ENCODE data around the gene DNAH6.

The DNAH6 gene

GRCh38 chr2:84788498-84788897 lies 272.2 kb downstream of the DNAH6 start:
- H3K27me3 ChIP-seq (ENCODE audit: insufficient read depth, low read length), result no peaks in the 10 kb centered on the region
- no peaks in the 10 kb centered on the region for H3K9me3 ChIP-seq (ENCODE audit: low read length)
- H3K4me3 ChIP-seq (ENCODE audit: low read length), result no peak overlapping the region
- no peaks in the 10 kb centered on the region for H3K36me3 ChIP-seq (ENCODE audit: insufficient read depth, low read length)
- H3K4me1 ChIP-seq (ENCODE audit: insufficient read depth, low read length), result no peaks in the 10 kb centered on the region
- H2AFZ ChIP-seq (ENCODE audit: low read depth, low read length), result no peak overlapping the region

- H3K36me3 ChIP-seq (ENCODE audit: insufficient read depth, low read length), result no peaks in the 10 kb centered on the region
- H3K4me3 ChIP-seq (ENCODE audit: low read length), result no peak overlapping the region
- no peak overlapping the region for H2AFZ ChIP-seq (ENCODE audit: low read depth, low read length)
- peaks cover 2% of the 10 kb centered on the region for H3K9me3 ChIP-seq (ENCODE audit: low read length)
- no peaks in the 10 kb centered on the region for H3K4me1 ChIP-seq (ENCODE audit: insufficient read depth, low read length)
- H3K27me3 ChIP-seq (ENCODE audit: insufficient read depth, low read length), result no peaks in the 10 kb centered on the region
These were observed 276.7 kb downstream of the DNAH6 start for GRCh38 chr2:84792856-84793522.

GRCh38 chr2:84793641-84794040 lies 277.3 kb downstream of the DNAH6 start:
- H3K4me1 ChIP-seq (ENCODE audit: insufficient read depth, low read length), result no peaks in the 10 kb centered on the region
- no peak overlapping the region for H3K4me3 ChIP-seq (ENCODE audit: low read length)
- no peak overlapping the region for H2AFZ ChIP-seq (ENCODE audit: low read depth, low read length)
- H3K9me3 ChIP-seq (ENCODE audit: low read length), result peaks cover 2% of the 10 kb centered on the region
- no peaks in the 10 kb centered on the region for H3K27me3 ChIP-seq (ENCODE audit: insufficient read depth, low read length)
- no peaks in the 10 kb centered on the region for H3K36me3 ChIP-seq (ENCODE audit: insufficient read depth, low read length)

DNA sequence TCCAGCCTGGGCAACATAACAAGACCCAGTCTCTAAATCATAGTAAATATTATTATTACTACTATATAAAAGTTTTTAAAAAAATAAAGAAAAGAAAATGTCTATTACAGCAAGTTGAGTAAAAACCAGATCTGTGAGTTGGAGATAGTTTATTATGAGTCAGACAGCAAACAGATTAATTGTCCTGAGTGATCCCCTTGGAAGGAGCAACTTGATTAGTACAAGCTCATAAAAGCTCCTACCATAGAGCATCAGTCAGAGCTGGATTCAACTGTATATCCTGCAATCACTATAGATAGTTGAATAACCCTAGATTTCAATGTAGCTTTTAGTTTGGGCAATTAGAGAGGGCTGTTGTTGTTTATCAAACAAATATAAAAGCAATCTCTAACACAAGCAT lies 280.5 kb downstream of the DNAH6 start:
- no peaks in the 10 kb centered on the region for H3K27me3 ChIP-seq (ENCODE audit: insufficient read depth, low read length)
- no peak overlapping the region for H3K4me3 ChIP-seq (ENCODE audit: low read length)
- H3K36me3 ChIP-seq (ENCODE audit: insufficient read depth, low read length), result no peaks in the 10 kb centered on the region
- peaks cover 2% of the 10 kb centered on the region for H3K9me3 ChIP-seq (ENCODE audit: low read length)
- H2AFZ ChIP-seq (ENCODE audit: low read depth, low read length), result no peak overlapping the region
- H3K4me1 ChIP-seq (ENCODE audit: insufficient read depth, low read length), result peaks cover 10% of the 10 kb centered on the region

- H3K36me3 ChIP-seq (ENCODE audit: insufficient read depth, low read length), result no peaks in the 10 kb centered on the region
- H3K27me3 ChIP-seq (ENCODE audit: insufficient read depth, low read length), result no peaks in the 10 kb centered on the region
- H3K9me3 ChIP-seq (ENCODE audit: low read length), result peaks cover 2% of the 10 kb centered on the region
- no peak overlapping the region for H2AFZ ChIP-seq (ENCODE audit: low read depth, low read length)
- peaks cover 10% of the 10 kb centered on the region for H3K4me1 ChIP-seq (ENCODE audit: insufficient read depth, low read length)
- no peak overlapping the region for H3K4me3 ChIP-seq (ENCODE audit: low read length)
These were observed 281.0 kb downstream of the DNAH6 start for GRCh38 chr2:84797271-84797670.

GRCh38 chr2:84799772-84800171 lies 283.5 kb downstream of the DNAH6 start:
- Histone ChIP-seq H3K4me1 (ENCODE audit: insufficient read depth, low read length) (peaks cover 10% of the 10 kb centered on the region), H3K36me3 (ENCODE audit: insufficient read depth, low read length) (no peaks in the 10 kb centered on the region), H3K9me3 (ENCODE audit: low read length) (no peaks in the 10 kb centered on the region), H2AFZ (ENCODE audit: low read depth, low read length) (no peak overlapping the region), H3K4me3 (ENCODE audit: low read length) (no peak overlapping the region), H3K27me3 (ENCODE audit: insufficient read depth, low read length) (no peaks in the 10 kb centered on the region)

DNA sequence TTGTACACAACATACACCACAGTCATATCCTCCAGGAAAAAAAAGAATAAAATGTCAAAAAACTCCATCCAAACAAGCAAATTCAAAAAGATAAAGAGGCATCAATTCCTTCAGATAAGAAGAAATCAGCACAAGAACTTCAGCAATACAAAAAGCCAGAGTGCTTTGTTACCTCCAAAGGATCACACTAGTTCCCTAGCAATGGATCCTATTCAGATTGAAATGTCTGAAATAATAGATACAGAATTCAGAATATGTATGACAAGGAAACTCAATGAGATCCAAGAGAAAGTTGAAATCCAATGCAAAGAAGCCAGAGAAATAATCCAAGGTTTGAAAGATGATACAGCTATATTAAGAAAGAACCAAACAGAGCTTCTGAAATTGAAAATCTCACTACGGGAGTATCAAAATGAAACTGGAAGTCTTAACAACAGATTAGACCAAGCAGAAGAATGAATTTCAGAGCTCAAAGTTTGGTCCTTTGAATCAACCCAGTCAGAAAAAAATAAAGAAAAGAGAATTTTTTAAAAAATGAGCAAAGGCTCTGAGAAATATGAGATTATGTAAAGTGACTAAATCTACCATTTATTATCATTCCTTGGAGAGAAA lies 284.0 kb downstream of the DNAH6 start:
- H3K4me3 ChIP-seq (ENCODE audit: low read length), result no peak overlapping the region
- H3K9me3 ChIP-seq (ENCODE audit: low read length), result no peaks in the 10 kb centered on the region
- H3K4me1 ChIP-seq (ENCODE audit: insufficient read depth, low read length), result peaks cover 10% of the 10 kb centered on the region
- no peaks in the 10 kb centered on the region for H3K36me3 ChIP-seq (ENCODE audit: insufficient read depth, low read length)
- H2AFZ ChIP-seq (ENCODE audit: low read depth, low read length), result no peak overlapping the region
- no peaks in the 10 kb centered on the region for H3K27me3 ChIP-seq (ENCODE audit: insufficient read depth, low read length)

GRCh38 chr2:84801811-84802210 lies 285.5 kb downstream of the DNAH6 start:
- no peak overlapping the region for H3K4me3 ChIP-seq (ENCODE audit: low read length)
- no peak overlapping the region for H2AFZ ChIP-seq (ENCODE audit: low read depth, low read length)
- H3K4me1 ChIP-seq (ENCODE audit: insufficient read depth, low read length), result peaks cover 10% of the 10 kb centered on the region
- H3K36me3 ChIP-seq (ENCODE audit: insufficient read depth, low read length), result no peaks in the 10 kb centered on the region
- H3K9me3 ChIP-seq (ENCODE audit: low read length), result no peaks in the 10 kb centered on the region
- no peaks in the 10 kb centered on the region for H3K27me3 ChIP-seq (ENCODE audit: insufficient read depth, low read length)

DNA sequence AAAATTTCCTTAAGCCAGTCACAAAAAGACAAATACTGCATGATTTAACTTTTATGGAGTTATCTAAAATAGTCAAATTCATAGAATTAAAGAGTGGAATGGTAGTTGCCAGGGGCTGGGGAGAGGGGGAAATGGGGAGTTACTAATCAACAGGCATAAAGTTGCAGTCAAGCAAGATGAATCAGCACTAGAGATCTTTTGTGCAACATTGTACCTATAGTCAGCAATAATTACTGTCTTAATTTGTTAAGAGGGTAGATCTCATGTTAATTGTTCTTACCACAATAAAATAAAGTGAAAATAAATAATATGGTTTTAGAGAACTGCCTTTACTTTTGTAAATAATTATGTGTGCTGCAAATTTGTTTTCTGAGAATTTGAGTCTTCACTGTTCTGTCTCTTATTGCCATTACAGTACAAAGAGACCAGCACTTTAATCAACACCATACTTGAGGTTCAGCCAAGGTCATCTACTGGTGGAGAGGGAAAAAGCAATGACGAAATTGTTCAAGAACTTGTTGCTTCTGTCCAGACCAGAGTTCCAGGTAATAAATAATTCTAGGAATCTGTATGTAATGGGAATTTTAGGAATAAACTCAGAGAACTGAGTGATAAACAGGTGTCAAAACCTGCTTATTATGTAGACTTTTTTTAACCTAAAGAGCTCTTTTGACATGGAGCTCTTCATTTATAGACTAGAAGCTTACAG lies 289.1 kb downstream of the DNAH6 start:
- Histone ChIP-seq H3K4me3 (ENCODE audit: low read length) (no peak overlapping the region), H3K9me3 (ENCODE audit: low read length) (no peaks in the 10 kb centered on the region), H3K36me3 (ENCODE audit: insufficient read depth, low read length) (no peaks in the 10 kb centered on the region), H3K4me1 (ENCODE audit: insufficient read depth, low read length) (no peaks in the 10 kb centered on the region), H2AFZ (ENCODE audit: low read depth, low read length) (no peak overlapping the region), H3K27me3 (ENCODE audit: insufficient read depth, low read length) (no peaks in the 10 kb centered on the region)

DNA sequence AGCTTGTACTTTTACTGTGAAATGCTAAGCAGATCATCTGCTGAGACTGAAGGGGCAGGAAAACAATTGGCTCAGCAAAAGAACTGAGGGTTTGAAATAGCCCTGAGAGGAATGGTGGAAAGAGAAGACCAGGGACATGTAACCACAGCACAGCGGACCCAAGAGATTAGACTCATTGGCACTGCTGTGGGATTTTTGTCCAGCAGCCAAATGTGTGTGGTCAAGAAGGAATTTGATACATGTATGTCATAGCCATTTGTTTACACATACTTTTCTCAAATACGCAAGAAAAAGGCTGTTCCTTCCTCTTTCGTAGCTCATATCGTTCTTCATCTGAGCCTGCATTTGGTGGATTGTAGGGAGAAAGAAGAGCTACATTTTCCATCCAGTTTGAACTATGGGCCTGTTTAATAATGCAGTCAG lies 290.8 kb downstream of the DNAH6 start:
- no peaks in the 10 kb centered on the region for H3K27me3 ChIP-seq (ENCODE audit: insufficient read depth, low read length)
- no peaks in the 10 kb centered on the region for H3K4me1 ChIP-seq (ENCODE audit: insufficient read depth, low read length)
- H3K9me3 ChIP-seq (ENCODE audit: low read length), result no peaks in the 10 kb centered on the region
- no peak overlapping the region for H2AFZ ChIP-seq (ENCODE audit: low read depth, low read length)
- no peaks in the 10 kb centered on the region for H3K36me3 ChIP-seq (ENCODE audit: insufficient read depth, low read length)
- H3K4me3 ChIP-seq (ENCODE audit: low read length), result no peak overlapping the region

DNA sequence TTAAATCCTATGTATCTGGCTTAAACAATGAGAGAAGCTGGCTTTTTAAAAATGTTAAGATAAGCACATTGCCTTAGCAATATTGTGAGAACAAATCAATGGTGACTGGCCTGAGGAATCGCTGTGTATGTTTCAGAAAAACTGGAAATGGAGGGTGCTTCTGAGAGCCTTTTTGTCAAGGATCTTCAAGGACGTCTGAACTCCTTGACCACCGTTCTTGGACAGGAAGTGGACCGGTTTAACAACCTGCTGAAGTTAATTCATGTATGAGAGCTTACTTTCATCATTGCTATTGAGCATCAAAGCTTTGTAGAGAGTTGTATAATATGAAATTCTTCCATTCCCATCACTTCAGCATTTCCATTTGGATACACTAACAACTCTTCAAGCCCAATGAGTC lies 292.0 kb downstream of the DNAH6 start:
- Histone ChIP-seq H2AFZ (ENCODE audit: low read depth, low read length) (no peak overlapping the region), H3K36me3 (ENCODE audit: insufficient read depth, low read length) (no peaks in the 10 kb centered on the region), H3K4me1 (ENCODE audit: insufficient read depth, low read length) (no peaks in the 10 kb centered on the region), H3K9me3 (ENCODE audit: low read length) (no peaks in the 10 kb centered on the region), H3K27me3 (ENCODE audit: insufficient read depth, low read length) (no peaks in the 10 kb centered on the region), H3K4me3 (ENCODE audit: low read length) (no peak overlapping the region)

DNA sequence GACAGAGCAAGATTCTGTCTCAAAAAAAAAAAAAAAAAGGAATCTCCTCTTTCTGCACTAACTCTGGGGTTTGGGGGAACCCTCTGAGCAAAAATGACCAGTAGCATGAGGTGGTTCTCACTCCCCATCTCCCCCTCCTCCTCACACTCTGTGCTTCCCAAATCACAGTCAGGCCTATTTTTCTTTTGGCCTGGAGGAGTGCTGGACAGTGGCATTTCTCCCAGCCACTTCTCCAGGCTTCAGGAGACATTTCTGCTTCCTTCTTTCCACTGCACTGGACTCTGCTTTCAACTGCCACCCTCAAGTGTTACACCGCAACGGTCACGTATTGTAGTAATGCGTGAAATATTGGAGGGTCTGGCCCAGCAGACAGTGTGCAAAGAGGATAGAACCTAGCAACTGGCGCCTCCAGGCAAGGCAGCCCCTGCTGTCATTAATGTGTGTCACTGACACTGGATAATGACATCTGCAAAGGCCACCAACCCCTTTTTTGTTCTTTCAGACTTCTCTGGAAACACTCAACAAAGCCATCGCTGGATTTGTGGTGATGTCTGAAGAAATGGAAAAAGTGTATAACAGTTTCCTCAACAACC lies 295.6 kb downstream of the DNAH6 start:
- Histone ChIP-seq H3K9me3 (ENCODE audit: low read length) (no peaks in the 10 kb centered on the region), H3K27me3 (ENCODE audit: insufficient read depth, low read length) (no peaks in the 10 kb centered on the region), H3K4me1 (ENCODE audit: insufficient read depth, low read length) (no peaks in the 10 kb centered on the region), H3K36me3 (ENCODE audit: insufficient read depth, low read length) (no peaks in the 10 kb centered on the region), H2AFZ (ENCODE audit: low read depth, low read length) (no peak overlapping the region), H3K4me3 (ENCODE audit: low read length) (no peak overlapping the region)

DNA sequence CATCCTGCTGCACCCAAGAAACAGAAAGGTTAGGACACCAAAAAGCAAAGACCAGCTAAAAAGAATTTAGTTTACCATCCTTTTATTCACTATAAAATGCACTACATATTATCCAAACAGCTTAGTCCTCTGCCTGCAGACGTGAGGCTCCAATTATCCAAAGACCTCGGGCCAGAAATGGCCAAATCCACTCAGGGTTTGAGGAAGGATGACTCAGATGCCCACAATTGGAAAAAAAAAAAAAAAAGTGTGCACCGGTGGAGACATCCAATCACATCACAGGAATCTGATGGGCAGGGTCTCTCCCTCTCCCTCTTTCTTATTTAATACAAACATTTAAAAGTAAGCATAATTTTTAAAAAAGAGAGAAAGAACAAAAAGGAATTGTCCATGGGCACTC lies 298.8 kb downstream of the DNAH6 start:
- H3K36me3 ChIP-seq (ENCODE audit: insufficient read depth, low read length), result no peaks in the 10 kb centered on the region
- H3K4me3 ChIP-seq (ENCODE audit: low read length), result no peak overlapping the region
- H3K27me3 ChIP-seq (ENCODE audit: insufficient read depth, low read length), result no peaks in the 10 kb centered on the region
- H2AFZ ChIP-seq (ENCODE audit: low read depth, low read length), result no peak overlapping the region
- H3K4me1 ChIP-seq (ENCODE audit: insufficient read depth, low read length), result no peaks in the 10 kb centered on the region
- no peaks in the 10 kb centered on the region for H3K9me3 ChIP-seq (ENCODE audit: low read length)
